GM18520 (cell line): Measurements from ENCODE around the gene LPAR1.

Experiments used
- ATAC-seq: cut with Tn5 transposase; IDR thresholded peaks from one replicate; pipeline ENCODE4 v1.9.1; 2021; ENCODE audit not compliant: unreplicated experiment

LPAR1 gene

DNA sequence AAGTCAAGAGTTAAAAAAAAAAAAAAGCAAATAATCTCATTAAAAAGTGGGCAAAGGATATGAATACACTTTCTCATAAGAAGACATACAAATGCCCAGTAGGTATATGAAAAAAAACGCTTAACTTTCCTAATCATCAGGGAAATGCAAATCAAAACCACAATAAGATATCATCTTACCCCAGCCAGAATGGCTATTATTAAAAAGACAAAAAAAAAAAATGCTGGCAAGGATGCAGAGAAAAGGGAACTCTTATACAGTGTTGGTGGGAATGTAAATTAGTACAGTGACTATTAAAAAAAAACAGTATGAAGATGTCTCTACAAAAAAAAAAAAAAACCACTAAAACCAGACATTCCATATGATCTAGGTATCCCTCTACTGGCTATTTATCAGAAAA is 79.4 kb downstream of the LPAR1 start:
- no peak for ATAC-seq

DNA sequence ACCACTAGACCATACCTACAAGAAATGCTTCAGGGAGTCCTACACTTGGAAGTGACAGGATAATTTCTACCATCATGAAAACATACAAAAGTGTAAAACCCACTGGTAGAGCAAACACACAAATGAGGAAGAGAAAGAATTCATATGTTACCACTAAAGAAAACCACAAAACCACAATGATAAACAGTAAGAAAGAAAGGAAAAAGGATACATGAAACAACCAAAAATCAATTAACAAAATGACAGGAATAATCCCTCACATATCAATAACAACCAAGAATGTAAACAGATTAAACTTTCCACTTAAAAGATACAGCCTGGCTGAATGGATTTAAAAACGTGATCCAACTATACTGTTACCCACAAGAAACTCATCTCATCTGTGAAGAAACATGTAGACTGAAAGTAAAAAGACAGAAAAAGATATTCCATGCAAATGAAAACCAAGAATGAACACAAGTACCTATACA is 83.4 kb downstream of the LPAR1 start:
- no peak for ATAC-seq

- no peak for ATAC-seq
These were observed 85.8 kb downstream of the LPAR1 start for GRCh38 chr9:110952540-110952859.

GRCh38 chr9:110951805-110952539 is 86.3 kb downstream of the LPAR1 start:
- no peak for ATAC-seq

GRCh38 chr9:110950041-110950645 is 88.1 kb downstream of the LPAR1 start:
- ATAC-seq, result no peak

GRCh38 chr9:110949081-110949480 is 89.2 kb downstream of the LPAR1 start:
- no peak for ATAC-seq

DNA sequence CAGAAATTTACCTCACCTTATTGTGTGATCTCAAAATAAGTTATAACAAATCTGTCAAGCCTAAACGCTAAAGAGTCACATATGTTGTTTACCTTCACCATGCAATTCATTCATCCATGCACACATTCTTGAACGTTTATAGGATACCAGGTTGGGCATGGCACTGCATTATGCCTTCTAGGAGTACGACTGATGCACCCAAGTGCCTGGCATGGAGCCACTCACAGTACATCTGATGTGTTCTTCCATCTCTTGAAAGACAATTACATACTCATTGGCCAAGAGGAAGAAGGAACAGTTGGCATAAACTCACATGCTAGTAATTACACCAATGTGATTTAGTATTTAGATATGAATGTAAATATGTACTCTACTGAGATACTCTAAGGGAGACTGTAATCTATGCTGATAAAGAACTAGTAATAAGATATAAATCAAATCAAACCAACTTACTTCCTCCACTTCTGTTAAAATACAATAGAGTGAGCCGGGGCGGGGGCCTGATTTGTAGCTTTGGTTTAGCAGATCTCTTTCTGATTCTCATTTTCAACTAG is 90.7 kb downstream of the LPAR1 start:
- ATAC-seq, result no peak

DNA sequence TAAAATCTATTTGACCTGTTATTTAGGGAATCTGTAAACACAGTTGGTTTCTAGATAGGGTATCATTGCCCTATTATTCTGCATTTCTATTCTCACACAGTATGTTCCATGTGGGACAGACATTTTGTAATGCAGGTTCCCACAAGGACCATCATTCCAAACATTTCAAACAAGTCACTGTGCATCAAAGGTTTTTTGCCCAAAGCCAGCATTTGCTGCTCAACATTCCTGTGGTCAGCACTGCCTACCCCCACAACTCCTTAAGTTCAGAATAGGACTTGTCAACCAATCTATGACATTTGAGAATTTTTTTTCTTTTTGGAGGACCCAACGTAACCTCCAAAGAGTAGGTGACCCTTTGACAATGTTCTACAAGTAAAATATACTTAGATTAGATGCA is 95.7 kb downstream of the LPAR1 start:
- no peak for ATAC-seq

GRCh38 chr9:110940951-110941557 is 97.2 kb downstream of the LPAR1 start:
- no peak for ATAC-seq

DNA sequence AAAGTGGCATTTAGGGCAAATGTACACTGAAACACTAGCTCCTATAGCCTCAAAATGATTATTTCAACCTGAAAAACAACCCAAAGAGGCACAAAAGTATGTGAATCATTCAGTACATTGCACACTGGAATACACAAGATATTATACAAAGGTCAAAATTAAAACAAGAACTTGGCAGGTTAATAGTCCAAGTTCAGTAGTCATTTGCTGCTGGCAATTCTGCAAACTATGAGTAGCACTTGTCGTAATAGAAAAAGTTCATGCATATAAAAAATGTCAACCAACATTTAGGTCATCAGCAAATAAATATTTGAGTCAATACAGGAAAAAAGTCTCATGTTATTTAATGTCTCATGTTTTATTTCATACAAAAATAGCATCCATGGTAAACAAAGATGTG is 98.7 kb downstream of the LPAR1 start:
- no peak for ATAC-seq

DNA sequence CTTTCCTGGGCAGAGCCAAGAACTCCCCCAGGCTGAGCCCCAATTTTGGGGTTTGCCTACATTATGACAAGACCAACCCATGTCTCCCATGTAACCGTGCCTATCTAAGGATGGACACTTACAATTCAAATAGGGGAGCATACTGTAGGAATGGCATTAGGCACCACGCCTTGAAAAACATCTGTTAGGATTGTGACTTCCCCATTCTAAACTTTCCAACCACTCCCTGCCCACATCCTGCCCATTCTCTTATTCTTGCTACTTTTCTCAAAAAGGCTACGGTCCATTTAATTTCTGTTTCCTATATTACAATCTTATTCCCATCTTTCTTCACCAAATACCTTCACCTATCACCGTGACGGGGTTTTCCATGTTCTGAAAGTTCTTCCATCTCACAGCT is 99.2 kb downstream of the LPAR1 start:
- no peak for ATAC-seq

GRCh38 chr9:110938242-110938641 is 100.0 kb downstream of the LPAR1 start:
- ATAC-seq, result no peak

DNA sequence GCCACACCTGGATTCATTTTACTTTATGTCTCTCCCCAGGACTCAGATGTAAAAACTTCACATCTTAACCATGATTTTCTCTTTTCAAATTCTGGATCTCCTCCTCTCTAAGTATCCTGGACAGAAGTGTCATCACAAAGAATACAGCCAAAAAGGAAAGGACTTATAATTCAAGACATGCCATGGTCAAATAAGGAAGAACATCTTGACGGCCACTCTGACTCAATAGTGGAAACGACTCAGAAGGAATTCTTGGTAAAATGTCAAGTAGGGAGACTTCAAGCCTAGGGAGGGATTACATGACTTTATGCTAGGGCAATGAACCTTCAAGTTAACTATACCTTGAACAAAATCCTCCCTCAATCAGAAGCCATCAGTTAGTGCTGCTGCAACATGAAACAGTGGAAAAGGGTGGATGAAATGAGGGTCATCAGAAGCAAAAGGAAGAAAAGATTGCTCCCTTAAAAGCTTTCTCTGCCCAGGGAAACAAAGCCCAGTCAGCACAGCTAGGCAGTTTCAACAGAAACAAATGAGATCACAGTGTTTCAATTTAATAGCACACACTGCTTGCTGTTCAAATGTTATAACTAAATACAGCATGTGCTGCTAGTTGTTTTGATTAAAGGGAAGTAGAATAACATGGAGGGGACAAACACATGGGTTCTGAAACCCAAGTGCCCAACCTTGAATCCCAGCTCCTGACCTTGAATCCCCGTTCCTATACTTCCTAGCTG is 101.4 kb downstream of the LPAR1 start:
- ATAC-seq, result no peak

- no peak for ATAC-seq
These were observed 102.0 kb downstream of the LPAR1 start for GRCh38 chr9:110936237-110936636.

DNA sequence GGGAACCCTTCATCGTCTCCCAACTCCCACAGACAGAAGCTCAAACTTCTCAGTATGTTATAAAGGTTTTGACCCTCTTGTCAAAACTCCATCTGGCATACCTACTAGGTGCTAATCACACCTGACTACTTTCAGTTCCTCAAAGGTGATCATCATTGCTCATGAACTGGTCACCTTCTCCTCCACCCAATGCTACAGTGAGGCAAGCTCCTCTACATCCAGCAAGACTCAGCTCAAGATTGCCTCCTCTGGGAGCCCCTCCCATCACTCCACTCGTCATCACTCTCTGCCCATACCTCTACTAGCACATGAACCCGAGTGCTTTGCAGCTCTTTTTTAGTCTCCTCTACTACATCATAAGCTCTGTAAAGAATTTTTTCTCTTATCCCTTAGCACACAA is 102.4 kb downstream of the LPAR1 start:
- ATAC-seq, result no peak

GRCh38 chr9:110933350-110934001 is 104.8 kb downstream of the LPAR1 start:
- peak; percentile 45 for ATAC-seq

DNA sequence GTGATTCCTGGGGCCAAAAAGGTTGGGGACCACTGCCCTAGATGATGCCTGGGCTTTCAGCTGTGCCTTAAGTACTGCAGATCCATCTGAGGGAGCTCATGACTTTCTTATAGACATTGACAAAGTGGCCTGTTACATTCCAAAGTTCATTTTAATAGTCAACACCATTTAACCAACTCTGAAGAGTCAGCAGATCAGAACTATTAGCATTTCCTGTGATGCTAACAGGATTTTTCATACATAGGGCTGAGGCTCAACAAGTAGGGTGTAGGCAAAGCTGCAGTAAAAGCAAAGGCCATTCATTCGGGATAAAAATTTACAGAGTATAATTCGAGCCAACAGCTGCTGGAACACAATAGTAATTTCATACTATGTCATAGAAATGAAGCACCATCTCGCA is 105.4 kb downstream of the LPAR1 start:
- ATAC-seq, result no peak

DNA sequence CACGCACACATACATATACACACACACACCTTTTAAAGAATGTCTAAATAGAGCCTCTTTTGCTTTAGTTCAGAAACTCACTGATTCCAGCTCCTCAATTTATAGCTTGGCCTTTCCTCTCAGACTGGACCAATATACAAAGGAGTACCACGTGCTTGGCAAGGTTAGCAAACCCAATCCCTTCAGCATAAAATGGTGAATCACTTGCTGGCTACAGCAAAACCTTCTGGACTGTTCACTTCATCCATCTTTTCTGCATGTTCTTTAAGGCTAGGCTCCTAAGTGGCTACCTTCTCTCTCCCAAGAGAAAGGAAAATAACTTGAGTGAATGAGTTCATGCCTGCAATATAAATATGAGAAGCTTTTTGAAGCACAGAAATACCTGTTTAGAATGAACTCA is 109.7 kb downstream of the LPAR1 start:
- no peak for ATAC-seq

GRCh38 chr9:110926828-110927487 is 111.3 kb downstream of the LPAR1 start:
- no peak for ATAC-seq

GRCh38 chr9:110923601-110924000 is 114.7 kb downstream of the LPAR1 start:
- no peak for ATAC-seq
